Stimulated activated CD4-positive, alpha-beta T cell treated with anti-CD3 and anti-CD28 coated beads, Interleukin-12 subunit alpha, Interleukin-12 subunit beta, amount 100 ng/mL, for 4 hours (primary cell): Measurements from ENCODE around the gene REEP6.

ENCODE experiments used
- DNase-seq: peaks from one replicate; pipeline ENCODE4 v3.0.0-alpha.2; 2020

REEP6 gene

GRCh38 chr19:1457031-1457739 is 33.8 kb upstream of the REEP6 start:
- no peak for DNase-seq

GRCh38 chr19:1457892-1458291 is 33.1 kb upstream of the REEP6 start:
- DNase-seq, result no peak

GRCh38 chr19:1459479-1459878 is 31.5 kb upstream of the REEP6 start:
- no peak for DNase-seq

GRCh38 chr19:1460033-1460995 is 30.7 kb upstream of the REEP6 start:
- no peak for DNase-seq

- DNase-seq, result no peak
Observed at GRCh38 chr19:1461862-1462261, 29.1 kb upstream of the REEP6 start.

GRCh38 chr19:1465191-1466016 is 25.6 kb upstream of the REEP6 start:
- no peak for DNase-seq

- no peak for DNase-seq
Observed at GRCh38 chr19:1466018-1466460, 24.9 kb upstream of the REEP6 start.

- DNase-seq, result no peak
Observed at GRCh38 chr19:1466461-1467214, 24.3 kb upstream of the REEP6 start.

- no peak for DNase-seq
Observed at GRCh38 chr19:1467215-1467489, 23.8 kb upstream of the REEP6 start.

- DNase-seq, result no peak
Observed at GRCh38 chr19:1467490-1468273, 23.3 kb upstream of the REEP6 start.

- no peak for DNase-seq
Observed at GRCh38 chr19:1468274-1468820, 22.6 kb upstream of the REEP6 start.

GRCh38 chr19:1468821-1469254 is 22.1 kb upstream of the REEP6 start:
- DNase-seq, result peak; percentile 50

- no peak for DNase-seq
Observed at GRCh38 chr19:1469255-1470054, 21.5 kb upstream of the REEP6 start.

GRCh38 chr19:1470055-1470304 is 21.0 kb upstream of the REEP6 start:
- no peak for DNase-seq

- peak; percentile 72 for DNase-seq
Observed at GRCh38 chr19:1470305-1471009, 20.5 kb upstream of the REEP6 start.

- no peak for DNase-seq
Observed at GRCh38 chr19:1471010-1471514, 19.9 kb upstream of the REEP6 start.

GRCh38 chr19:1471515-1472160 is 19.3 kb upstream of the REEP6 start:
- no peak for DNase-seq

GRCh38 chr19:1472231-1473084 is 18.5 kb upstream of the REEP6 start:
- no peak for DNase-seq
